ENCODE data around the gene SNX18. TPM values are rescaled to one million over a fixed set of nuclear protein-coding genes. Genes with fewer than 3 reads are reported as not detected.

Gene SNX18
- total and polyA plus RNA-seq, 10 of the 15 experiments (the other 5 are each of a cell fraction or from before 2014, with no cell fraction given): 0.27 to 1.7 (median 0.47) TPM

DNA sequence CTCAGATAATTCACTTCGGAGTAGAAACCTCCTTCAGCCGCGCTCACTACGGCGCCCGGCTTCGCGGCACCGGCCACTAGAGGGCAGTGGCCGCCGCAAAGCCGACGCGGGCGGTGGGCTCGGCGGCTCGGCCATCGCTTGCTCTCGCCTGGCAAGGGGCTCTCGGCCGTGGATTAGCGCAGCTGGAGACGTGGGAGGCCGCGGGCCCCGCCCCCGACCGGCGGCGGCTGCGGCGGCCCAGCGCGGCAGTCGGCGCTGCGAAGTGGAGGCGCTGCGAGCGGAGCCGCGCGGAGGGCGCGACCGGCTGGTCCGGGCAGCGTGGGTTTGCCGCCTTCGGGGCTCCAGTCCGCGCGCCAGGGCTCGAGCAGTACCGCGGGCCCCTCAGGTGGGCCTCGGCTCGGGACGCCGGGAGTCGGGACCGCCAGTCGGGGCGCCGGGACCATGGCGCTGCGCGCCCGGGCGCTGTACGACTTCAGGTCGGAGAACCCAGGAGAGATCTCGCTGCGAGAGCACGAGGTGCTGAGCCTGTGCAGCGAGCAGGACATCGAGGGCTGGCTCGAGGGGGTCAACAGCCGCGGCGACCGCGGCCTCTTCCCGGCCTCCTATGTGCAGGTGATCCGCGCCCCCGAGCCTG, at the start of gene SNX18 (continued):
- TF ChIP-seq, protein P1, sequence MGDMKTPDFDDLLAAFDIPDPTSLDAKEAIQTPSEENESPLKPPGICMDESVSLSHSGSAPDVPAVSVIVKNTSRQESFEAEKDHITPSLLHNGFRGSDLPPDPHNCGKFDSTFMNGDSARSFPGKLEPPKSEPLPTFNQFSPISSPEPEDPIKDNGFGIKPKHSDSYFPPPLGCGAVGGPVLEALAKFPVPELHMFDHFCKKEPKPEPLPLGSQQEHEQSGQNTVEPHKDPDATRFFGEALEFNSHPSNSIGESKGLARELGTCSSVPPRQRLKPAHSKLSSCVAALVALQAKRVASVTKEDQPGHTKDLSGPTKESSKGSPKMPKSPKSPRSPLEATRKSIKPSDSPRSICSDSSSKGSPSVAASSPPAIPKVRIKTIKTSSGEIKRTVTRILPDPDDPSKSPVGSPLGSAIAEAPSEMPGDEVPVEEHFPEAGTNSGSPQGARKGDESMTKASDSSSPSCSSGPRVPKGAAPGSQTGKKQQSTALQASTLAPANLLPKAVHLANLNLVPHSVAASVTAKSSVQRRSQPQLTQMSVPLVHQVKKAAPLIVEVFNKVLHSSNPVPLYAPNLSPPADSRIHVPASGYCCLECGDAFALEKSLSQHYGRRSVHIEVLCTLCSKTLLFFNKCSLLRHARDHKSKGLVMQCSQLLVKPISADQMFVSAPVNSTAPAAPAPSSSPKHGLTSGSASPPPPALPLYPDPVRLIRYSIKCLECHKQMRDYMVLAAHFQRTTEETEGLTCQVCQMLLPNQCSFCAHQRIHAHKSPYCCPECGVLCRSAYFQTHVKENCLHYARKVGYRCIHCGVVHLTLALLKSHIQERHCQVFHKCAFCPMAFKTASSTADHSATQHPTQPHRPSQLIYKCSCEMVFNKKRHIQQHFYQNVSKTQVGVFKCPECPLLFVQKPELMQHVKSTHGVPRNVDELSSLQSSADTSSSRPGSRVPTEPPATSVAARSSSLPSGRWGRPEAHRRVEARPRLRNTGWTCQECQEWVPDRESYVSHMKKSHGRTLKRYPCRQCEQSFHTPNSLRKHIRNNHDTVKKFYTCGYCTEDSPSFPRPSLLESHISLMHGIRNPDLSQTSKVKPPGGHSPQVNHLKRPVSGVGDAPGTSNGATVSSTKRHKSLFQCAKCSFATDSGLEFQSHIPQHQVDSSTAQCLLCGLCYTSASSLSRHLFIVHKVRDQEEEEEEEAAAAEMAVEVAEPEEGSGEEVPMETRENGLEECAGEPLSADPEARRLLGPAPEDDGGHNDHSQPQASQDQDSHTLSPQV (IDR thresholded peaks at IDR 0.05): peak; percentile 77; the same call in 1 of the 2 replicates
- TF ChIP-seq, protein P2, sequence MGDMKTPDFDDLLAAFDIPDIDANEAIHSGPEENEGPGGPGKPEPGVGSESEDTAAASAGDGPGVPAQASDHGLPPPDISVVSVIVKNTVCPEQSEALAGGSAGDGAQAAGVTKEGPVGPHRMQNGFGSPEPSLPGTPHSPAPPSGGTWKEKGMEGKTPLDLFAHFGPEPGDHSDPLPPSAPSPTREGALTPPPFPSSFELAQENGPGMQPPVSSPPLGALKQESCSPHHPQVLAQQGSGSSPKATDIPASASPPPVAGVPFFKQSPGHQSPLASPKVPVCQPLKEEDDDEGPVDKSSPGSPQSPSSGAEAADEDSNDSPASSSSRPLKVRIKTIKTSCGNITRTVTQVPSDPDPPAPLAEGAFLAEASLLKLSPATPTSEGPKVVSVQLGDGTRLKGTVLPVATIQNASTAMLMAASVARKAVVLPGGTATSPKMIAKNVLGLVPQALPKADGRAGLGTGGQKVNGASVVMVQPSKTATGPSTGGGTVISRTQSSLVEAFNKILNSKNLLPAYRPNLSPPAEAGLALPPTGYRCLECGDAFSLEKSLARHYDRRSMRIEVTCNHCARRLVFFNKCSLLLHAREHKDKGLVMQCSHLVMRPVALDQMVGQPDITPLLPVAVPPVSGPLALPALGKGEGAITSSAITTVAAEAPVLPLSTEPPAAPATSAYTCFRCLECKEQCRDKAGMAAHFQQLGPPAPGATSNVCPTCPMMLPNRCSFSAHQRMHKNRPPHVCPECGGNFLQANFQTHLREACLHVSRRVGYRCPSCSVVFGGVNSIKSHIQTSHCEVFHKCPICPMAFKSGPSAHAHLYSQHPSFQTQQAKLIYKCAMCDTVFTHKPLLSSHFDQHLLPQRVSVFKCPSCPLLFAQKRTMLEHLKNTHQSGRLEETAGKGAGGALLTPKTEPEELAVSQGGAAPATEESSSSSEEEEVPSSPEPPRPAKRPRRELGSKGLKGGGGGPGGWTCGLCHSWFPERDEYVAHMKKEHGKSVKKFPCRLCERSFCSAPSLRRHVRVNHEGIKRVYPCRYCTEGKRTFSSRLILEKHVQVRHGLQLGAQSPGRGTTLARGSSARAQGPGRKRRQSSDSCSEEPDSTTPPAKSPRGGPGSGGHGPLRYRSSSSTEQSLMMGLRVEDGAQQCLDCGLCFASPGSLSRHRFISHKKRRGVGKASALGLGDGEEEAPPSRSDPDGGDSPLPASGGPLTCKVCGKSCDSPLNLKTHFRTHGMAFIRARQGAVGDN (IDR thresholded peaks at IDR 0.05): peak; percentile 59
- TF ChIP-seq PAX8 (IDR thresholded peaks at IDR 0.05): no peak
- TF ChIP-seq, protein P3, sequence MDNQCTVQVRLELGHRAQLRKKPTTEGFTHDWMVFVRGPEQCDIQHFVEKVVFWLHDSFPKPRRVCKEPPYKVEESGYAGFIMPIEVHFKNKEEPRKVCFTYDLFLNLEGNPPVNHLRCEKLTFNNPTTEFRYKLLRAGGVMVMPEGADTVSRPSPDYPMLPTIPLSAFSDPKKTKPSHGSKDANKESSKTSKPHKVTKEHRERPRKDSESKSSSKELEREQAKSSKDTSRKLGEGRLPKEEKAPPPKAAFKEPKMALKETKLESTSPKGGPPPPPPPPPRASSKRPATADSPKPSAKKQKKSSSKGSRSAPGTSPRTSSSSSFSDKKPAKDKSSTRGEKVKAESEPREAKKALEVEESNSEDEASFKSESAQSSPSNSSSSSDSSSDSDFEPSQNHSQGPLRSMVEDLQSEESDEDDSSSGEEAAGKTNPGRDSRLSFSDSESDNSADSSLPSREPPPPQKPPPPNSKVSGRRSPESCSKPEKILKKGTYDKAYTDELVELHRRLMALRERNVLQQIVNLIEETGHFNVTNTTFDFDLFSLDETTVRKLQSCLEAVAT (IDR thresholded peaks at IDR 0.05): peak; percentile 100
- peak; percentile 52; the same call in 1 of the 2 replicates for TF ChIP-seq NR2F1 (conservative IDR thresholded peaks at IDR 0.05)
- 0 out of 2 replicates have a peak, but pooled peaks have one; percentile 74 for TF ChIP-seq STAT1 (conservative IDR thresholded peaks at IDR 0.05)
- TF ChIP-seq IKZF1 (conservative IDR thresholded peaks at IDR 0.05): peak; percentile 80
- peak; percentile 91 for TF ChIP-seq LARP7 (IDR thresholded peaks at IDR 0.05)
- TF ChIP-seq, protein P4, sequence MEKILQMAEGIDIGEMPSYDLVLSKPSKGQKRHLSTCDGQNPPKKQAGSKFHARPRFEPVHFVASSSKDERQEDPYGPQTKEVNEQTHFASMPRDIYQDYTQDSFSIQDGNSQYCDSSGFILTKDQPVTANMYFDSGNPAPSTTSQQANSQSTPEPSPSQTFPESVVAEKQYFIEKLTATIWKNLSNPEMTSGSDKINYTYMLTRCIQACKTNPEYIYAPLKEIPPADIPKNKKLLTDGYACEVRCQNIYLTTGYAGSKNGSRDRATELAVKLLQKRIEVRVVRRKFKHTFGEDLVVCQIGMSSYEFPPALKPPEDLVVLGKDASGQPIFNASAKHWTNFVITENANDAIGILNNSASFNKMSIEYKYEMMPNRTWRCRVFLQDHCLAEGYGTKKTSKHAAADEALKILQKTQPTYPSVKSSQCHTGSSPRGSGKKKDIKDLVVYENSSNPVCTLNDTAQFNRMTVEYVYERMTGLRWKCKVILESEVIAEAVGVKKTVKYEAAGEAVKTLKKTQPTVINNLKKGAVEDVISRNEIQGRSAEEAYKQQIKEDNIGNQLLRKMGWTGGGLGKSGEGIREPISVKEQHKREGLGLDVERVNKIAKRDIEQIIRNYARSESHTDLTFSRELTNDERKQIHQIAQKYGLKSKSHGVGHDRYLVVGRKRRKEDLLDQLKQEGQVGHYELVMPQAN (conservative IDR thresholded peaks at IDR 0.05): peak; percentile 62; the same call in 1 of the 2 replicates
- TF ChIP-seq EGR1 (IDR thresholded peaks at IDR 0.05; ENCODE audit: borderline replicate concordance in 1 of 2, low read depth in 2 of 2, low read length in 2 of 2): peak in 1 of 2 experiments; percentile 99; a peak in 2 of 3 replicates
- no peak for TF ChIP-seq EP300 (IDR thresholded peaks at IDR 0.05; ENCODE audit: borderline replicate concordance in 1 of 2, control insufficient read depth in 1 of 2, low read depth in 2 of 2, low read length in 2 of 2)
- TF ChIP-seq JUNB (IDR thresholded peaks at IDR 0.05): no peak
- peak; percentile 87 for TF ChIP-seq TCF12 (IDR thresholded peaks at IDR 0.05; ENCODE audit: low read depth, low read length)
- TF ChIP-seq SREBF2 (IDR thresholded peaks at IDR 0.05; ENCODE audit: low read length): no peak
- TF ChIP-seq POLR2AphosphoS5 (IDR thresholded peaks at IDR 0.05; ENCODE audit: low read length): no peak
- TF ChIP-seq KLF5 (IDR thresholded peaks at IDR 0.05; ENCODE audit: partially characterized antibody): peak; percentile 85
- TF ChIP-seq HCFC1 (IDR thresholded peaks at IDR 0.05; ENCODE audit: low read length): peak; percentile 67
- 0 out of 2 replicates have a peak, but pooled peaks have one; percentile 33 for TF ChIP-seq SIN3A (IDR thresholded peaks at IDR 0.05; ENCODE audit: low read depth, low read length)
- peak; percentile 86 for TF ChIP-seq TCF3 (IDR thresholded peaks at IDR 0.05; ENCODE audit: borderline replicate concordance, insufficient read depth, low read depth, low read length)
